Upper lobe of left lung (tissue), 6 donors: ENCODE measurements around the gene EGFR. TPM values are rescaled to one million over a fixed set of nuclear protein-coding genes. Genes with fewer than 3 reads are reported as not detected.
A peak's percentile ranks its signal among the peaks of the same experiment; 100 is the strongest.

Source experiments
- ATAC-seq, 2 donors: fragments of 200-7000 bp; cut with Tn5 transposase; one replicate each; pipeline ENCODE4 v1.9.1; 2022; ENCODE audit warnings: mild to moderate bottlenecking in 2 of 2, moderate library complexity in 2 of 2; ENCODE audit not compliant: low FRiP score in 2 of 2
- DNase-seq, 2 donors: peaks; one replicate each; pipeline ENCODE4 v3.0.0-alpha.2; 2019 to 2020
- H3K27ac ChIP-seq, 4 donors: fragments of 200-600 bp; sonication (generic); one replicate each; pipeline ENCODE4 v1.5.1; 2016 to 2019
- H3K27me3 ChIP-seq, 4 donors: fragments of 200-600 bp; sonication (generic); one replicate each; pipeline ENCODE4 v1.5.1; 2017 to 2019
- H3K36me3 ChIP-seq, 4 donors: fragments of 200-600 bp; sonication (generic); one replicate each; pipeline ENCODE4 v1.5.1; 2016 to 2019
- H3K4me1 ChIP-seq, 4 donors: fragments of 200-600 bp; sonication (generic); one replicate each; pipeline ENCODE4 v1.5.1; 2018 to 2019
- H3K4me3 ChIP-seq, 4 donors: fragments of 200-600 bp; sonication (generic); one replicate each; pipeline ENCODE4 v1.5.1; 2017 to 2019; ENCODE audit warnings: mild to moderate bottlenecking in 2 of 4, moderate library complexity in 1 of 4
- H3K9me3 ChIP-seq, 4 donors: fragments of 200-600 bp; sonication (generic); one replicate each; pipeline ENCODE4 v1.5.1; 2018 to 2019
- EP300 ChIP-seq, 4 donors: sonication (generic); formaldehyde crosslinking; IDR thresholded peaks; one replicate each; pipeline ENCODE4 v1.5.1; 2017; ENCODE audit warnings: antibody characterized with exemption in 4 of 4, control low read depth in 2 of 4
- POLR2A ChIP-seq, 4 donors: fragments of 450-650 bp; IDR thresholded peaks; one replicate each; pipeline ENCODE4 v1.5.1; 2016 to 2017; ENCODE audit warnings: antibody characterized with exemption in 4 of 4, mild to moderate bottlenecking in 2 of 4
- POLR2AphosphoS5 ChIP-seq, 2 donors: sonication (generic); formaldehyde crosslinking; IDR thresholded peaks; one replicate each; pipeline ENCODE4 v1.5.1; 2017; ENCODE audit warnings: antibody characterized with exemption in 2 of 2
- WGBS, 2 donors: methylation state at CpG; one replicate each; pipeline ENCODE4 v1.1.5; 2017 to 2018; 5-methylcytosine and 5-hydroxymethylcytosine counted together
- total RNA-seq, 6 donors: library from RNA; depleted of rRNA in 4 of 6; stranded (reverse); fragments of >200 nt in 4 of 6; gene quantifications; one replicate each; pipeline versions ENCODE4 v1.1.0 to v1.2.1, GENCODE V29; 2016 to 2021
- TF ChIP-seq, protein P1 (sequence below), 6 experiments: fragments of 450-650 bp in 4 of 6; fragments of 200-600 bp in 2 of 6; sonication (generic) in 2 of 6; IDR thresholded peaks; one replicate each; pipeline ENCODE4 v1.5.1; 2016 to 2019; ENCODE audit warnings: antibody characterized with exemption in 6 of 6
- donor health status: DM: no; HTN: no; CAD: no; lungs with moderate emphysema.
- donor health status: DM: no; HTN: yes; CAD: no; lungs with severe emphysema.

Gene EGFR
- total RNA-seq, 6 donors from 2014 or later: 58.7 to 110 (median 93.2) TPM

GRCh38 chr7:55099066-55099820 lies 80.4 kb downstream of the EGFR start:
- DNase-seq (no peak), ATAC-seq (peak; percentile 36 to 69)
- Histone ChIP-seq H3K4me3 (no peak overlapping the region), H3K4me1 (peaks cover 21 to 29% (median 23%) of the 10 kb centered on the region in 4 donors), H3K36me3 (no peaks in the 10 kb centered on the region), H3K27ac (peak overlapping the region in 3 of 4 donors; percentile 26 to 52 (median 43)), H3K9me3 (no peaks in the 10 kb centered on the region), H3K27me3 (no peaks in the 10 kb centered on the region)
- TF ChIP-seq POLR2AphosphoS5 (IDR thresholded peaks at IDR 0.05): no peak
- no peak for TF ChIP-seq EP300 (IDR thresholded peaks at IDR 0.05)
- WGBS, 2 donors: 71 to 74% methylated on average over 8 to 9 of the region's 9 CpGs

GRCh38 chr7:55099821-55100543 lies 81.2 kb downstream of the EGFR start:
- Histone ChIP-seq H3K36me3 (no peaks in the 10 kb centered on the region), H3K27me3 (no peaks in the 10 kb centered on the region), H3K4me1 (peaks cover 21 to 29% (median 23%) of the 10 kb centered on the region in 4 donors), H3K27ac (peak overlapping the region; percentile 43 to 72 (median 55)), H3K9me3 (no peaks in the 10 kb centered on the region), H3K4me3 (no peak overlapping the region)
- WGBS, 2 donors: 58 to 70% methylated on average over 8 of the region's 8 CpGs
- TF ChIP-seq POLR2A (IDR thresholded peaks at IDR 0.05) (no peak), POLR2AphosphoS5 (IDR thresholded peaks at IDR 0.05) (no peak), EP300 (IDR thresholded peaks at IDR 0.05) (no peak)
- TF ChIP-seq, protein P1, sequence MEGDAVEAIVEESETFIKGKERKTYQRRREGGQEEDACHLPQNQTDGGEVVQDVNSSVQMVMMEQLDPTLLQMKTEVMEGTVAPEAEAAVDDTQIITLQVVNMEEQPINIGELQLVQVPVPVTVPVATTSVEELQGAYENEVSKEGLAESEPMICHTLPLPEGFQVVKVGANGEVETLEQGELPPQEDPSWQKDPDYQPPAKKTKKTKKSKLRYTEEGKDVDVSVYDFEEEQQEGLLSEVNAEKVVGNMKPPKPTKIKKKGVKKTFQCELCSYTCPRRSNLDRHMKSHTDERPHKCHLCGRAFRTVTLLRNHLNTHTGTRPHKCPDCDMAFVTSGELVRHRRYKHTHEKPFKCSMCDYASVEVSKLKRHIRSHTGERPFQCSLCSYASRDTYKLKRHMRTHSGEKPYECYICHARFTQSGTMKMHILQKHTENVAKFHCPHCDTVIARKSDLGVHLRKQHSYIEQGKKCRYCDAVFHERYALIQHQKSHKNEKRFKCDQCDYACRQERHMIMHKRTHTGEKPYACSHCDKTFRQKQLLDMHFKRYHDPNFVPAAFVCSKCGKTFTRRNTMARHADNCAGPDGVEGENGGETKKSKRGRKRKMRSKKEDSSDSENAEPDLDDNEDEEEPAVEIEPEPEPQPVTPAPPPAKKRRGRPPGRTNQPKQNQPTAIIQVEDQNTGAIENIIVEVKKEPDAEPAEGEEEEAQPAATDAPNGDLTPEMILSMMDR (IDR thresholded peaks at IDR 0.05): no peak
- ATAC-seq (peak; percentile 5 to 41), DNase-seq (no peak)

DNA sequence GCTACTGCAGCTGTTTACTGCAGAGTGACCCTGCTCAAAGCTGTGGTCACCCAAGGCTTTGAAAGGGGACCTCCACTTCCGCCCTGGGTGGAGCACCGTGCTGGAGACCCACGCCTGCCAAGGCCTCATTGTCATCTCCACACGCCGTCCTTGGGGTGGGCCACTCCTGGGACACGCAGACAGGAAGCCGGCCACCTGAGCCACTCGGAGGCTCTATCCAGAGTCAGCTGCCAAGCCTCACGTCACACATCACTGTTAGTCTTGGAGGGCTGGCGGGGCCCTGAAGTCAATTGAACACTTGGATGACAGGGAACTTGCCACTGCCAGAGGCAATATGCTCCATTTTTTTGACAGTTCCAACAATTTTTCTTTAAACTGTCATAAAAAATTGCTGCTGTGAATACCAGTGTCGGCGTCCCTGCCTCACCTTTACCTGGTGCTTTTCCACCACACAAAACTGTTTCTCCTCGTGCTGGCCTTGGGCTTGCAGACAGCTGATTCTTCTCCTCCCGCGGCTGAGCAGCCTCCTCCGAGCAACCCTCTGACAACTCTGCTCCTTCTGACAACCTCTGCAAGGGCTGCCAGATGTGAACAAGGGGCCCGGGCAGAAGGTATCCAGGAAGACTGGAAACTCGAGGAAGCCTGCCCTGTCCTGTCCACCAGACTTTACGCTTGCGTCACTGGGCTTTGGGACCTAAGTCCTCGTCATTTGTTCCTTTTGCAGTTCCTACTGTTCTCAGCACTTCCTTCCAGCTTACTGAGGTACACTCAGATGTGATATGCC lies 81.9 kb downstream of the EGFR start:
- no peak for TF ChIP-seq POLR2A (IDR thresholded peaks at IDR 0.05)
- peak in 1 of 2 donors; percentile 65 for TF ChIP-seq POLR2AphosphoS5 (IDR thresholded peaks at IDR 0.05)
- TF ChIP-seq, protein P1 (IDR thresholded peaks at IDR 0.05): no peak
- TF ChIP-seq EP300 (IDR thresholded peaks at IDR 0.05): peak in 1 of 4 donors; percentile 34
- 49 to 59% methylated on average over 20 to 21 of the region's 21 CpGs for WGBS, 2 donors
- DNase-seq (peak; percentile 66 to 80), ATAC-seq (peak; percentile 60 to 77)
- H3K36me3 ChIP-seq: no peaks in the 10 kb centered on the region
- H3K4me3 ChIP-seq: no peak overlapping the region
- no peaks in the 10 kb centered on the region for H3K27me3 ChIP-seq
- peaks cover 21 to 29% (median 23%) of the 10 kb centered on the region in 4 donors for H3K4me1 ChIP-seq
- H3K27ac ChIP-seq: peak overlapping the region; percentile 42 to 72 (median 55)
- no peaks in the 10 kb centered on the region for H3K9me3 ChIP-seq

- DNase-seq: no peak
- TF ChIP-seq POLR2A (IDR thresholded peaks at IDR 0.05) (no peak), POLR2AphosphoS5 (IDR thresholded peaks at IDR 0.05) (no peak), EP300 (IDR thresholded peaks at IDR 0.05) (no peak)
- TF ChIP-seq, protein P1 (IDR thresholded peaks at IDR 0.05): no peak
- Histone ChIP-seq H3K27me3 (no peaks in the 10 kb centered on the region), H3K9me3 (no peaks in the 10 kb centered on the region), H3K27ac (peak overlapping the region in 2 of 4 donors; percentile 52 to 72), H3K4me3 (no peak overlapping the region), H3K4me1 (peaks cover 21 to 27% (median 23%) of the 10 kb centered on the region in 4 donors), H3K36me3 (no peaks in the 10 kb centered on the region)
- 72 to 74% methylated on average over 9 of the region's 9 CpGs for WGBS, 2 donors
- no peak for ATAC-seq
Measured at GRCh38 chr7:55101359-55101758, 82.5 kb downstream of the EGFR start.

GRCh38 chr7:55104123-55104522 lies 85.3 kb downstream of the EGFR start:
- Histone ChIP-seq H3K27me3 (no peaks in the 10 kb centered on the region), H3K4me1 (peaks cover 19 to 30% (median 22%) of the 10 kb centered on the region in 4 donors), H3K27ac (no peak overlapping the region), H3K4me3 (no peak overlapping the region), H3K9me3 (no peaks in the 10 kb centered on the region), H3K36me3 (no peaks in the 10 kb centered on the region)
- WGBS, 2 donors: 95 to 96% methylated on average over 10 to 12 of the region's 12 CpGs
- DNase-seq (no peak), ATAC-seq (no peak)
- TF ChIP-seq POLR2AphosphoS5 (IDR thresholded peaks at IDR 0.05): no peak
- TF ChIP-seq, protein P1 (IDR thresholded peaks at IDR 0.05): no peak
- no peak for TF ChIP-seq POLR2A (IDR thresholded peaks at IDR 0.05)
- TF ChIP-seq EP300 (IDR thresholded peaks at IDR 0.05): no peak
